Measurements from ENCODE around the gene SLC27A2. TPM values are rescaled to one million over a fixed set of nuclear protein-coding genes. Genes with fewer than 3 reads are reported as not detected.

Gene SLC27A2
- total and polyA plus RNA-seq, 10 of the 15 experiments (the other 5 are each of a cell fraction or from before 2014, with no cell fraction given), result 0.22 to 1.2 (median 0.69) TPM; not detected in 1

- no peak overlapping the region for H3K27ac ChIP-seq (ENCODE audit: control insufficient read depth, insufficient read depth)
- ChIA-PET CTCF (interaction anchor here (0.8 kb wide), 1 partner anchor 21 kb away, joined by 3 read pairs; no protein-coding TSS in a partner anchor), POLR2A (interaction anchor here (0.7 kb wide), 1 partner anchor 29 kb away, joined by 11 read pairs; no protein-coding TSS in a partner anchor), SMC1A (ENCODE audit: uncharacterized antibody, unreplicated experiment) (no interaction called here), RAD21 (ENCODE audit: unreplicated experiment) (no interaction called here)
- TF ChIP-seq ZNF217 (IDR thresholded peaks at IDR 0.05) (no peak), ZBTB11 (CRISPR knock-in tag; IDR thresholded peaks at IDR 0.05) (no peak), RAD51 (IDR thresholded peaks at IDR 0.05) (no peak), CEBPB (IDR thresholded peaks at IDR 0.05; ENCODE audit: borderline replicate concordance in 1 of 2, low read depth in 2 of 2, low read length in 2 of 2) (no peak), MYB (IDR thresholded peaks at IDR 0.05; ENCODE audit: borderline replicate concordance, low read depth, low read length) (no peak), NBN (IDR thresholded peaks at IDR 0.05) (no peak), ATF7 (IDR thresholded peaks at IDR 0.05; ENCODE audit: low read depth) (no peak), ZNF207 (IDR thresholded peaks at IDR 0.05; ENCODE audit: borderline replicate concordance) (no peak), ASH2L (IDR thresholded peaks at IDR 0.05; ENCODE audit: borderline replicate concordance, low read depth) (no peak), CHD1 (IDR thresholded peaks at IDR 0.05; ENCODE audit: low read depth, low read length) (no peak), SIX5 (IDR thresholded peaks at IDR 0.05; ENCODE audit: low read depth, low read length, severe bottlenecking) (no peak), EGR1 (IDR thresholded peaks at IDR 0.05; ENCODE audit: borderline replicate concordance in 1 of 2, low read depth in 2 of 2, low read length in 2 of 2) (no peak), CREB1 (IDR thresholded peaks at IDR 0.05; ENCODE audit: low read depth) (no peak), BCL3 (IDR thresholded peaks at IDR 0.05; ENCODE audit: borderline replicate concordance, insufficient read depth, low read depth, low read length, poor library complexity, severe bottlenecking) (no peak)
- no peaks in the 10 kb centered on the region for H4K20me1 ChIP-seq (ENCODE audit: control insufficient read depth, insufficient read depth)
- no peaks in the 10 kb centered on the region for H3K79me2 ChIP-seq (ENCODE audit: control insufficient read depth, insufficient read depth, low read length)
- no peaks in the 10 kb centered on the region for H3K36me3 ChIP-seq (ENCODE audit: control insufficient read depth in 2 of 2, insufficient read depth in 2 of 2, low read length in 1 of 2)
- H3K4me3 ChIP-seq, result no peak overlapping the region
- no peak for ATAC-seq
- no peak for DNase-seq (ENCODE audit: low read depth, low spot score)
- no TSS peak for BruUV-seq (replicated peaks)
- in situ Hi-C loops (cut with MboI), result no loop called here
- no peaks in the 10 kb centered on the region for H3K27me3 ChIP-seq (replicated peaks in 1 of 2; ENCODE audit: control insufficient read depth in 2 of 2, insufficient read depth in 2 of 2, low read length in 1 of 2)
- no peaks in the 10 kb centered on the region for H3K4me1 ChIP-seq (ENCODE audit: control insufficient read depth, insufficient read depth, low read length)
- no peak overlapping the region for H3K4me2 ChIP-seq (ENCODE audit: control insufficient read depth, insufficient read depth)
- intact Hi-C loops (cut with micrococcal nuclease; ENCODE audit: unreplicated experiment), result no loop called here
- no peaks in the 10 kb centered on the region for H3K9me3 ChIP-seq (replicated peaks; ENCODE audit: control insufficient read depth, insufficient read depth, low read length)
- WGBS (ENCODE audit: insufficient coverage, insufficient replicate concordance, low lambda C conversion rate, missing lambda C conversion rate), result 0% methylated on average over 1 of the region's 1 CpG
- H2AFZ ChIP-seq (ENCODE audit: control insufficient read depth, low read depth, low read length), result no peak overlapping the region
- no peak overlapping the region for H3K9ac ChIP-seq (ENCODE audit: control insufficient read depth, insufficient read depth, low read length)
- FAIRE-seq, result no peak
Measured at GRCh38 chr15:50218291-50218690, 36.3 kb downstream of the SLC27A2 start.

All from GM12878 (cell line).